Astrocyte (in vitro differentiated cells and primary cell): ENCODE results near the gene IGSF21. TPM values are rescaled to one million over a fixed set of nuclear protein-coding genes. Genes with fewer than 3 reads are reported as not detected.

ENCODE experiments used
- DNase-seq: peaks from one replicate; pipeline ENCODE4 v3.0.0-alpha.2; 2010; ENCODE audit warnings: low read depth
- FAIRE-seq: peaks from 2 replicates; lab custom pipeline; 2011; peaks lifted over from hg19 to GRCh38; lab: Jason Lieb, UNC
- H2AFZ ChIP-seq: 2 replicates; pipeline ENCODE4 v1.6.0; 2012; ENCODE audit warnings: low read depth, low read length, inconsistent platforms
- H3K27ac ChIP-seq: 2 replicates; pipeline ENCODE4 v1.5.1; 2011; ENCODE audit warnings: low read depth, low read length, inconsistent platforms
- H3K27me3 ChIP-seq: 2 replicates; pipeline ENCODE4 v1.6.0; 2011; ENCODE audit warnings: low read length, inconsistent platforms; ENCODE audit not compliant: insufficient read depth
- H3K36me3 ChIP-seq: 2 replicates; pipeline ENCODE4 v1.5.1; 2011; ENCODE audit warnings: low read length, inconsistent platforms; ENCODE audit not compliant: insufficient read depth
- H3K4me1 ChIP-seq: 2 replicates; pipeline ENCODE4 v1.5.1; 2011; ENCODE audit warnings: low read length, inconsistent platforms; ENCODE audit not compliant: insufficient read depth
- H3K4me2 ChIP-seq: 2 replicates; pipeline ENCODE4 v1.6.0; 2012; ENCODE audit warnings: low read length, inconsistent platforms
- H3K4me3 ChIP-seq: 2 replicates; pipeline ENCODE4 v1.5.1; 2011; ENCODE audit warnings: low read depth, mild to moderate bottlenecking, low read length, inconsistent platforms; ENCODE audit not compliant: insufficient read depth
- H3K79me2 ChIP-seq: 2 replicates; pipeline ENCODE4 v1.6.0; 2012; ENCODE audit warnings: mild to moderate bottlenecking, low read length, inconsistent platforms; ENCODE audit not compliant: insufficient read depth
- H3K9ac ChIP-seq: 2 replicates; pipeline ENCODE4 v1.6.0; 2012; ENCODE audit warnings: mild to moderate bottlenecking, low read length, inconsistent platforms
- H3K9me3 ChIP-seq: 2 replicates; pipeline ENCODE4 v1.5.1; 2012; ENCODE audit warnings: low read depth, mild to moderate bottlenecking, low read length, inconsistent platforms; ENCODE audit not compliant: insufficient read depth
- H4K20me1 ChIP-seq: 2 replicates; pipeline ENCODE4 v1.6.0; 2012; ENCODE audit warnings: low read length, inconsistent platforms; ENCODE audit not compliant: insufficient read depth
- H3K27ac Mint-ChIP-seq: one replicate; pipeline ENCODE4 v1.8.0; 2021; ENCODE audit warnings: mild to moderate bottlenecking, mixed read lengths; ENCODE audit not compliant: unreplicated experiment
- H3K27me3 Mint-ChIP-seq: one replicate; pipeline ENCODE4 v1.8.0; 2021; ENCODE audit warnings: low read depth, mixed read lengths; ENCODE audit not compliant: unreplicated experiment
- H3K36me3 Mint-ChIP-seq: one replicate; pipeline ENCODE4 v1.8.0; 2021; ENCODE audit warnings: low read depth, mixed read lengths; ENCODE audit not compliant: unreplicated experiment
- H3K4me1 Mint-ChIP-seq: one replicate; pipeline ENCODE4 v1.8.0; 2021; ENCODE audit warnings: low read depth, mixed read lengths; ENCODE audit not compliant: unreplicated experiment
- H3K4me3 Mint-ChIP-seq: one replicate; pipeline ENCODE4 v1.8.0; 2021; ENCODE audit warnings: mild to moderate bottlenecking, moderate library complexity, mixed read lengths; ENCODE audit not compliant: unreplicated experiment
- H3K9me3 Mint-ChIP-seq: one replicate; pipeline ENCODE4 v1.8.0; 2021; ENCODE audit warnings: mild to moderate bottlenecking, mixed read lengths; ENCODE audit not compliant: unreplicated experiment
- CTCF ChIP-seq: IDR thresholded peaks from 2 replicates; pipeline ENCODE4 v1.5.1; 2011; ENCODE audit warnings: low read depth, mild to moderate bottlenecking, inconsistent platforms, low read length, moderate library complexity; ENCODE audit not compliant: insufficient read depth
- EZH2 ChIP-seq: IDR thresholded peaks from 2 replicates; pipeline ENCODE4 v1.6.1; 2012; ENCODE audit warnings: mild to moderate bottlenecking, low read length, inconsistent platforms; ENCODE audit not compliant: insufficient read depth
- total RNA-seq: library from RNA; stranded (reverse); gene quantifications from 2 replicates; pipeline ENCODE4 v1.2.1, GENCODE V29; 2021

Gene IGSF21
- total RNA-seq, 1 donor from 2014 or later: not detected

- no peaks in the 10 kb centered on the region for H3K9me3 ChIP-seq
- no peaks in the 10 kb centered on the region for H3K4me1 ChIP-seq
- no peak overlapping the region for H3K4me3 ChIP-seq
- no peaks in the 10 kb centered on the region for H4K20me1 ChIP-seq
- Mint-ChIP-seq H3K4me3 (no peak overlapping the region), H3K9me3 (peaks cover 3% of the 10 kb centered on the region), H3K27me3 (peaks cover 14% of the 10 kb centered on the region), H3K36me3 (no peaks in the 10 kb centered on the region), H3K27ac (no peak overlapping the region), H3K4me1 (no peaks in the 10 kb centered on the region)
- no peaks in the 10 kb centered on the region for H3K79me2 ChIP-seq
- TF ChIP-seq EZH2 (no peak), CTCF (no peak)
- no peak overlapping the region for H3K4me2 ChIP-seq
- no peak overlapping the region for H3K9ac ChIP-seq
- H3K36me3 ChIP-seq: no peaks in the 10 kb centered on the region
- DNase-seq (no peak), FAIRE-seq (no peak)
- no peak overlapping the region for H2AFZ ChIP-seq
- H3K27ac ChIP-seq: no peak overlapping the region
- H3K27me3 ChIP-seq: no peaks in the 10 kb centered on the region
Measured at GRCh38 chr1:18426580-18426979, 319.0 kb downstream of the IGSF21 start.
